GM21515 (cell line): ENCODE results near the gene UBE2E2.
A peak's percentile ranks its signal among the peaks of the same experiment; 100 is the strongest.

Experiments
- ATAC-seq: cut with Tn5 transposase; IDR thresholded peaks from one replicate; pipeline ENCODE4 v1.9.1; 2021; ENCODE audit not compliant: unreplicated experiment

UBE2E2 gene

GRCh38 chr3:23501201-23501802 is 298.2 kb downstream of the UBE2E2 start:
- ATAC-seq = no peak

DNA sequence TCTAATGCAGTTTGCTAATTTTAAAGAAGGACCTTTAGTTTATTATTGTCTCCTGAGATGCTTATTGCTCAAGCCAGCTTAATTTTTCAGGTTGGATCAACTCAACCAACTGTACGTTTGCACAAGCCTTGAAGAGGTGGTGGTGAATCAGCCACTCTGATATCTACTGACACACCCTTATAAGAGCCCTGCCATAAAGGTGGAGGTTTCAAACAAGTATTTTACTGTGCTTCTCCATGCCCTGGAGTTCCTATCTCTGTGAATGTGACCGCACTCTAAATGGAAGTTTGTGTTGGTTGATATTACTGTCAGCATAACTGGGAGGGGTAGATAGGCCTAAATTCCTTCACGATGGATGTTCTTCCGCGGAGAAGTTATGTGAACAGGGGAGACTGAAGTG is 305.3 kb downstream of the UBE2E2 start:
- no peak for ATAC-seq

- no peak for ATAC-seq
Observed at GRCh38 chr3:23518441-23518840, 315.3 kb downstream of the UBE2E2 start.

DNA sequence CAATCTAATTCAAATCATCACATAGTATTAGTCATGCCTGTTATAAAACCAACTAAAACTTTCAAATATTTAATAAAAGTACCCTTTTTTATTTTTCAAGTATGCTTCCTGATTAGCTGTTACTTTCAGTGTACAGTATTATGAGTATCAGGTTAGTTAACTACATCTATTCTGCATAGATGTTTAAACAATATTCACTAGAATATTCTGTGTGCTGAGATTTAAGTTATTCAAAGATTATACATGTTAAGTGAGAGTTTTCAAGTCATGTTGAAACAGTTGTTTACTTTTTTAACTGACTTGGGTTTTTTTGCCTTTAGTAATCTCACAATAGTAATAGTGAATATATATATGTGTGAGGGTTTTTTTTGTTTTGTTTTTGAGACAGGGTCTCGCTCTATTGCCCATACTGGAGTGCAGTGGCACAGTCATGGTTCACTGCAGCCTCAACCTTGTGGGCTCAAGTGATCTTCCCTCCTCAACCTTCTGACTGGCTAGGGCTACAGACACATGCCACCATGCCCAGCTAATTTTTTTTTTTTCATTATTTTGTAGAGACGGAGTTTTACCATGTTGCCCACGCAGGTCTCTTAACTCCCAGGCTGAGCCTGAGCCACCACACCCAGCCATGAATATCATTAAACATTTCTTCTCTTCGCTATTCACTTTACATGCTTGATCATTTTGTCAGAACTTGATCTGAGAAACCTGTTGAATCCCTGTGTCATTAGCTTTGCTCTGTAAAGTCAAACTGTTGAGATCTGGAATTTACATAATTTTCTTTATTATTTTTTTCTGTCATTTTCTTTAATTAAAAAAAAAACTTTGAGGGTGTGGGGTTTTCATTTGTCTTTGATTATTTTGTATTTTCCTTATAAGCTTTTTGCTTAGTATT is 316.4 kb downstream of the UBE2E2 start:
- ATAC-seq = no peak

DNA sequence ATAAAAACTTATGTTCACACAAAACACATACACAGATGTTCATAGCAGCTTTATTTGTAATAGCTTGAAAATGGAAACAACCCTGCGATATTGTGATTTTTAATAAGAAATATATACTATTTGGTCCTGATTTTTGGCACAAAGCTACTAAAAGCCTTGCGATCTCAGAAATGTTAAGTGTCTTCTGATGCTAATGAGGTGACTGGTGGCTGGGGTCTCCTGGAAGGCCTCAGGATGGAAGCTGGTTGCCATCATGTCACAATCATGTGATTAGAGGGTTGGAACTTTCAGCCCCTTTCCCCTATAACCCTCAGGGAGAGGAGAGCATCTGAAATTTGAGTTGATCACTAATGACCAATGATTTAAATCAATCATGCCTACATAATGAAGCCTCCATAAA is 324.2 kb downstream of the UBE2E2 start:
- no peak for ATAC-seq

GRCh38 chr3:23533596-23533995 is 330.5 kb downstream of the UBE2E2 start:
- ATAC-seq = no peak

DNA sequence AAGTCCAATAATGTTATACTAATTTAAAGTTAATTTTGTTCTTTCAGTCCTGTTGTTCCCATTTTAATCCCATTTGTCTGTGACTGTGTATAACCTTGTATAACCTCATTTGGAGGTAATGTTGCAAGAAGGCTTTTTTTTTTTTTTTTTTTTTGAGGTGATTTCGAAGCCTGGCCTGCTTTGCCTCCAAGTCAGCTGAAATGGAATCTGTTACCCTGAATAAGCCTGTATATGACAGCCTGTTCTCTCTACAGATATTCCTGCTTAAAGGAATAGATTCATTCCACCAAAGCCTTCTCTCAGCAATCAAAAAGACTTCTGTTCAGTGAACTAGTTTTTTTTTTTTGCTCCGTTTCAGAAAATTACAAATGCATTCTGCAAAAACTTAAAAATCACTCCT is 330.9 kb downstream of the UBE2E2 start:
- ATAC-seq = no peak

DNA sequence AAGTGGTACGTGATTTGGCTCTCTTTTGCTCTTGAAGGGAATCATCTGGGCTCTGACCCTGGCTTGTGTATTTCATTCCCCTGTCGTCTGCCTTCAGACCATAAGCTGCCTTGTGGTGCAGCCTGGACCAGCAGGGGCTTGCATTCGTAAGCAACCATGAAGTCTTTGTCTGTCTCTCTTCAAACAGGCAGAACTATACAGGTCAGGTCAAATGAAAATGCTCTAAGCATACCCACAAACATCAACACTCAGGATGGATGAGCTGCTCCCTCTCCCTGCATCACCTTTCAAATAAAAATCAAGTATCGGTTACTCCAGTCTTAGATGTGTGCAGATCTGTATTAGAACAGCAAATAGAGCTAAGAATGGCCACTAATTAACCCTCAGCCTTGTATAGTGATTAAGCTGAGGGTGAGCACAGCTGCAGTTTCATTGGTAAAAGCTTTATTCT is 334.0 kb downstream of the UBE2E2 start:
- no peak for ATAC-seq

DNA sequence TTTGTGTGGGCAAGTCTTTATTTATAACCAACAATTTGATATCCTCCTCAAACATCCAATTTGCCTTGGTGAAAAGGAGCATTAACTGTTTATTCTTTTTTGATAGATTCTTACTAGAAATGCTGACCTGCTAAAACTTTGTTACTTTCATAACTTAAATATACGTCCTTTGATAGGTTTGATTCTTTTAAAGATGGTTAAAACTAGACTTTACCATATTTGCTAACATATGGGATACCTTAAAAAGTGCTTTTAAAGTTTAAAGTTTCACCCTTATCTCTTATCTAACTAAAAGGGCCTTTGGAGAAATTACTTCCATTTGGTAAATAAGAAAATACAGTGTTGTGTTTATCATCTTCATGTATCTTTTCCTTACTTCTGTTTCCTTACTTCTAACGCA is 336.1 kb downstream of the UBE2E2 start:
- ATAC-seq = no peak

GRCh38 chr3:23540600-23540999 is 337.5 kb downstream of the UBE2E2 start:
- no peak for ATAC-seq

- ATAC-seq = no peak
Observed at GRCh38 chr3:23542079-23542478, 339.0 kb downstream of the UBE2E2 start.

DNA sequence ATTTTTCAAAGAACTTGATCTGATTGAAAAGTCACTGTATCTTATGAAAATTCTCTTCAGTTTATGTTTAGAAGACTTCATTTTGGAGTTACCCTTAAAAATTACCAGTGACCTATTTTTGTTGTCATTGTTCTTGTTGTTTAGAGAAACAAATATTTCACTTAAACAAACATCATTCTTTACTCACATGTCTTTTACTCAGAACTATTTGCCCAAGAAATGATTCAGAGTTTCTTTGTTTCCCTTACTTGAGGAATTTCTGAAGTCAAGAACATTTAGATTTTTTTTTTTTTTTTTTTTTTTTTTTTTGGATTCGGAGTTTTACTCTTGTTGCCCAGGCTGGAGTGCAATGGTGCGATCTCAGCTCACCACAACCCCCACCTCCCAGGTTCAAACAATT is 343.1 kb downstream of the UBE2E2 start:
- ATAC-seq = no peak

DNA sequence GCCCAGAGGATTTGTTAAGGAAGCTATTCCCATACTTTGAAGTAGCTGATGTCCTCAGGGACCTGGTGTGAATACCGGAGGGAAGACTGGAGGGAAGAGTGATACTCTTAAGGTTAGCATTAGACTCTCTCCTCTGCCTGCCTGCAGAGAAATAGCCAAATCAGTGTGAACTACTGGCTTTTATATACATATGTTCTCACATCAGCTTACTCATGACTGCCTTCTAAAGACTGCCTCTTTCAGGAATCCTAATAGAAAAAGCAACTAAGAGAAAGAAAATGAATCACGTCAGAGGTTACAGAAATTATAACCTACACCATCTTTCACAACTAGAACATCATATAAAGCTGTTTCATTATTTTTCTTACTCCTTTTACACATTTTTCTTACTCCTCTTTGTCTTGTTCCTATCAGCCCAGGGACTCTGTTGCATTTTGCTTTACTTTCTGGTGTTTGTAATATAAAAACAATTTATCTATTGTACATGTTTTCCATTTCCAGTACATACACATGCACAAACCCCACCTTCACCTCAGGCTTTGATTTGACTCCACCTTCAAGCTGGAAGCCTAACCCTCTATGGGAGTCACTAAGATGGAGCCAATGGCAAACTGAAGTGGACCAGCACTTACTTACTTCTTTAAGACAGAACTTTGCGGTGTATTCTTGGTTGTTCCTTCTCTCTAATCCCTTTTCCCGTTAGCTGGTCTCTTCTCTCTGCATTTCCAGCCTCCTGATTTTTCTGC is 345.0 kb downstream of the UBE2E2 start:
- ATAC-seq = no peak

DNA sequence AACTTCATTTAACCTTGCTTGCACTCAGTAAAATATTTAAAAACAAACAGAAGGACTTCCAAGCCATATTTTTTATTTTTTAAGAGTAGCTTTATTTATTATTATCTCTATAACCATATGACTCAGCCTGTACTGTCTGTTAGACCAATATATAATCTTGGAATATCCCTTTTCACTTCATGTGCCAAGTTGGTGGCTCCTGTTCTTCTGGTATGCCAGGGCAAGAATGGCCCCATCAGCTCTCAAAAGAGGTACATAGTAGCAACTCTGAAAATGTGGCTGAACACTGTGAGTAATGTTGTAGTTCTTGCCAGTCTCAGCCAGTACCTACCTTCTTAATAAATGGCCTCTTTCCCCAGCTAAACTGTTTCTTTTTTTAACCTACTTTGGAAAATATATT is 345.6 kb downstream of the UBE2E2 start:
- no peak for ATAC-seq

GRCh38 chr3:23549148-23549910 is 346.2 kb downstream of the UBE2E2 start:
- no peak for ATAC-seq

GRCh38 chr3:23550402-23550801 is 347.3 kb downstream of the UBE2E2 start:
- ATAC-seq = peak; percentile 87

DNA sequence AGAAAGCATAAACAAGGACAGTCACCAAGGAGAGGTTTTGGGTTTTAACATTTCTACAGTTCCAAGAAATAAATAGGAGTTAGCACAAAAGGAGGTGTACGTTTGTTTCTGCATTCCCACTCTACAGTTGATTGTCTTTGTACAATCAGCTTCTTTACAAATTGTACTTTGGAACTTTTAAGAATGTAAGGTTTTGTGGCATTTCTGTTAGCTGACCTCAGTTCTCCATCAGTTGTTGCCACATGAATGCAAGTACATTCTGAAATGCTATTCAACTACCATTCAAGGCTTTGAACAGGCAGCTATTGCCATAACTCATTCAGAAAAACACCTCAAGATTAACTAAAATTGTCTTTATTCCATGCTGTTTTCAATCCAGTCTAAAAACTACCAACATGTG is 349.4 kb downstream of the UBE2E2 start:
- ATAC-seq = no peak

- no peak for ATAC-seq
Observed at GRCh38 chr3:23553353-23553752, 350.2 kb downstream of the UBE2E2 start.

DNA sequence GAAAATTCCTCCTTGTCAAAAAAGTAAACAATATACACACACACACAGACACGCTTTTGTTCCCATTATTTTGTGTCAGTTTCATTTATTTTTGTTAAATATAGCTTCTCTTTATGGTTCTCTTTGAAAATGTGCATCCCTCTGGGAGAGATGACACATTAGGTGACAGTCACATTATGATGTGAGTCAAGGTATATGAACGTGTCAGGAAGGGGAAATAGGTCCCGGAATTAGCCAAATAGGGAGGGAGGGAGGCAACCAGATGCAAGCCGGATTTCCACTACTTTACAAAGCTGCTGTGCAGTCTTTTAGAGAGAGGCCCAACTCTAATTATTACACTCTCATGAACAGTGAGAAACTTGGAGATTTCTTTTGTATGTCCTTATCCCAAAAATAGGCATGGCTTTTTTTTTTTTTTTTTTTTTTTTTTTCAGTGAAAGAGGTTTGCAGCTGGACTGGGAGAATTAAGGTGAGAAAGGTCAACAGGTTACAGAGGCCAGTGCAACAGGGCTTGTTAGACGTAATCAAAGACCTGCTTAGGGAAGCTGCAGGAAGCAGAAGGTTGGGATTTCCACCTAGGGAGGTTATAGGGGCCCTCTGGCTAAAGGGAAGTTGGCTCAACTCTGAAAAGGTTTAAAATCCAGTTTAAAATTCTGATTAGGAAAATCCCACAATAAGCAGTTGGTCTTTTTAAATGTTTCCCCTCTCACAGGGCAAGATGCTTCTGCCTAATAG is 362.1 kb downstream of the UBE2E2 start:
- ATAC-seq = no peak

DNA sequence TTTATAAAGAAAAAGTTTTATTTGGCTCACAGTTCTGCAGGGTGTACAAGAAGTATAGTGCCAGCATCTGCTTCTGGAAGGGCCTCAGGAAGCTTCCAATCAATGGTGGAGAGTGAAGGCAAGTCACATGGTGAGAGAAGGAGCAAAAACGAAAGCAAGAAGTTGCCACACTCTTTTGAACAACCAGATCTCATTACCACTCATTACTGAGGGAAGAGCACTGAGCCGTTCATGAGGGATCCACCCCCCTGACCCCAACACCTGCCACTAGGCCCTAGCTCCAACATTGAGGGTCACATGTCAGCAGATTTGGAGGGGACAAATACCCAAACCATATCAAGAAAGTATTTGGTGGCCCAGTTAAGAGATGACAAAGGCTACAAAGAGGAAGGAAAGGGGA is 363.4 kb downstream of the UBE2E2 start:
- ATAC-seq = no peak
